A549 (cell line): Measurements from ENCODE around the gene ADH5.

Source experiments
- CTCF ChIP-seq: fragments of >200 bp; sonication (Bioruptor Twin); formaldehyde crosslinking; IDR thresholded peaks from 3 replicates; pipeline ENCODE4 v1.5.1; 2016
- POLR2A ChIP-seq: IDR thresholded peaks from 2 replicates; pipeline ENCODE4 v1.6.1; 2012; ENCODE audit warnings: mild to moderate bottlenecking, low read length

- TF ChIP-seq CTCF (no peak), POLR2A (no peak)
These were observed 40.9 kb downstream of the ADH5 start for GRCh38 chr4:99047710-99048109.
